ENCODE measurements around the gene LAMC3. TPM values are rescaled to one million over a fixed set of nuclear protein-coding genes. Genes with fewer than 3 reads are reported as not detected.
A peak's percentile ranks its signal among the peaks of the same experiment; 100 is the strongest.

LAMC3 gene
- total RNA-seq, 1 donor from 2014 or later, result not detected

- Mint-ChIP-seq H3K27ac (peak overlapping the region; percentile 50), H3K4me1 (peaks cover 12% of the 10 kb centered on the region), H3K9me3 (no peaks in the 10 kb centered on the region), H3K27me3 (ENCODE audit: insufficient read depth, low read depth) (peaks cover 10% of the 10 kb centered on the region), H3K36me3 (no peaks in the 10 kb centered on the region), H3K4me3 (no peak overlapping the region)
- H3K4me3 ChIP-seq, result no peak overlapping the region
- no peaks in the 10 kb centered on the region for H3K9me3 ChIP-seq (ENCODE audit: low read depth)
- no peak overlapping the region for H3K9ac ChIP-seq
- H3K4me1 ChIP-seq, result no peaks in the 10 kb centered on the region
- H3K79me2 ChIP-seq (ENCODE audit: low read depth), result no peaks in the 10 kb centered on the region
- peak overlapping the region; percentile 85 for H2AFZ ChIP-seq (replicated peaks)
- H4K20me1 ChIP-seq (ENCODE audit: low read depth), result no peaks in the 10 kb centered on the region
- no peak overlapping the region for H3K27ac ChIP-seq
- no peaks in the 10 kb centered on the region for H3F3A ChIP-seq (ENCODE audit: low read depth)
- peak; percentile 27 for DNase-seq (ENCODE audit: low spot score)
- no peaks in the 10 kb centered on the region for H3K27me3 ChIP-seq
- H3K36me3 ChIP-seq, result no peaks in the 10 kb centered on the region
- no peak overlapping the region for H3K4me2 ChIP-seq
- TF ChIP-seq EZH2phosphoT487 (IDR thresholded peaks at IDR 0.05), result no peak
- no peak for TF ChIP-seq CTCF (IDR thresholded peaks at IDR 0.05)
- no peak for TF ChIP-seq EZH2 (IDR thresholded peaks at IDR 0.05)
Measured at GRCh38 chr9:131037335-131038255, 28.6 kb downstream of the LAMC3 start.

GRCh38 chr9:131038256-131039128 lies 29.5 kb downstream of the LAMC3 start:
- Mint-ChIP-seq H3K36me3 (no peaks in the 10 kb centered on the region), H3K27ac (no peak overlapping the region), H3K9me3 (no peaks in the 10 kb centered on the region), H3K4me3 (no peak overlapping the region), H3K4me1 (peaks cover 12% of the 10 kb centered on the region), H3K27me3 (ENCODE audit: insufficient read depth, low read depth) (peaks cover 10% of the 10 kb centered on the region)
- no peaks in the 10 kb centered on the region for H4K20me1 ChIP-seq (ENCODE audit: low read depth)
- H3K36me3 ChIP-seq, result no peaks in the 10 kb centered on the region
- no peak for DNase-seq (ENCODE audit: low spot score)
- H3K9ac ChIP-seq, result no peak overlapping the region
- H3K27ac ChIP-seq, result no peak overlapping the region
- no peaks in the 10 kb centered on the region for H3K27me3 ChIP-seq
- no peak overlapping the region for H2AFZ ChIP-seq (replicated peaks)
- no peaks in the 10 kb centered on the region for H3K79me2 ChIP-seq (ENCODE audit: low read depth)
- H3K4me3 ChIP-seq, result no peak overlapping the region
- no peaks in the 10 kb centered on the region for H3K9me3 ChIP-seq (ENCODE audit: low read depth)
- no peaks in the 10 kb centered on the region for H3F3A ChIP-seq (ENCODE audit: low read depth)
- H3K4me1 ChIP-seq, result no peaks in the 10 kb centered on the region
- no peak overlapping the region for H3K4me2 ChIP-seq
- no peak for TF ChIP-seq CTCF (IDR thresholded peaks at IDR 0.05)
- no peak for TF ChIP-seq EZH2 (IDR thresholded peaks at IDR 0.05)
- no peak for TF ChIP-seq EZH2phosphoT487 (IDR thresholded peaks at IDR 0.05)

GRCh38 chr9:131039129-131039954 lies 30.4 kb downstream of the LAMC3 start:
- TF ChIP-seq EZH2phosphoT487 (IDR thresholded peaks at IDR 0.05), result no peak
- TF ChIP-seq CTCF (IDR thresholded peaks at IDR 0.05), result no peak
- TF ChIP-seq EZH2 (IDR thresholded peaks at IDR 0.05), result no peak
- H3K9ac ChIP-seq, result no peak overlapping the region
- no peaks in the 10 kb centered on the region for H3K9me3 ChIP-seq (ENCODE audit: low read depth)
- Mint-ChIP-seq H3K4me1 (peaks cover 14% of the 10 kb centered on the region), H3K27me3 (ENCODE audit: insufficient read depth, low read depth) (peaks cover 10% of the 10 kb centered on the region), H3K4me3 (no peak overlapping the region), H3K27ac (no peak overlapping the region), H3K36me3 (no peaks in the 10 kb centered on the region), H3K9me3 (no peaks in the 10 kb centered on the region)
- no peak overlapping the region for H3K4me2 ChIP-seq
- H3K4me1 ChIP-seq, result no peaks in the 10 kb centered on the region
- peak overlapping the region; percentile 42 for H2AFZ ChIP-seq (replicated peaks)
- DNase-seq (ENCODE audit: low spot score), result no peak
- H3K36me3 ChIP-seq, result no peaks in the 10 kb centered on the region
- no peaks in the 10 kb centered on the region for H3K27me3 ChIP-seq
- no peak overlapping the region for H3K27ac ChIP-seq
- H3K4me3 ChIP-seq, result no peak overlapping the region
- no peaks in the 10 kb centered on the region for H3F3A ChIP-seq (ENCODE audit: low read depth)
- no peaks in the 10 kb centered on the region for H4K20me1 ChIP-seq (ENCODE audit: low read depth)
- H3K79me2 ChIP-seq (ENCODE audit: low read depth), result no peaks in the 10 kb centered on the region

Measured in neural progenitor cell (in vitro differentiated cells).